Activated CD8-positive, alpha-beta T cell treated with anti-CD3 and anti-CD28 coated beads, Interleukin-2, amount 10 ng/mL, durations not matched to agents 7 days and 5 days (primary cell): ENCODE results near the gene DNAJC12. TPM values are rescaled to one million over a fixed set of nuclear protein-coding genes. Genes with fewer than 3 reads are reported as not detected.
A peak's percentile ranks its signal among the peaks of the same experiment; 100 is the strongest.

ENCODE experiments used
- ATAC-seq: fragments of 150-1000 bp; cut with Tn5 transposase; one replicate; pipeline ENCODE4 v1.10.0; 2021; ENCODE audit warnings: moderate library complexity
- CTCF ChIA-PET: fragments of 350-600 bp; sonication (Branson Sonifier 250); formaldehyde crosslinking; loops from one replicate; lab custom pipeline; 2021; ENCODE audit warnings: antibody characterized with exemption; lab: Charles Lee
- POLR2A ChIA-PET: fragments of 350-600 bp; sonication (Branson Sonifier 250); formaldehyde crosslinking; loops from one replicate; lab custom pipeline; 2021; ENCODE audit warnings: antibody characterized with exemption; lab: Charles Lee
- DNase-seq: peaks from one replicate; pipeline ENCODE4 v3.0.0-alpha.2; 2020
- H3K27ac Mint-ChIP-seq: one replicate; pipeline ENCODE4 v1.8.0; 2021; ENCODE audit warnings: mild to moderate bottlenecking, mixed read lengths
- H3K27me3 Mint-ChIP-seq: one replicate; pipeline ENCODE4 v1.8.0; 2021; ENCODE audit warnings: low read depth, mixed read lengths
- H3K36me3 Mint-ChIP-seq: one replicate; pipeline ENCODE4 v1.8.0; 2021; ENCODE audit warnings: low read depth, mixed read lengths
- H3K4me1 Mint-ChIP-seq: one replicate; pipeline ENCODE4 v1.8.0; 2021; ENCODE audit warnings: low read depth, mixed read lengths
- H3K4me3 Mint-ChIP-seq: one replicate; pipeline ENCODE4 v1.8.0; 2021; ENCODE audit warnings: mild to moderate bottlenecking, mixed read lengths
- H3K9me3 Mint-ChIP-seq: one replicate; pipeline ENCODE4 v1.8.0; 2022; ENCODE audit warnings: mixed read lengths; ENCODE audit not compliant: insufficient read depth
- total RNA-seq, 2 experiments: library from RNA; stranded (reverse); gene quantifications; one replicate each; pipeline ENCODE4 v1.2.3, GENCODE V29; 2021

The DNAJC12 gene
- total RNA-seq, 2 experiments from 2014 or later: 2.6 to 3.0 TPM

- POLR2A ChIA-PET: no interaction called here
- H3K4me1 Mint-ChIP-seq: no peaks in the 10 kb centered on the region
- CTCF ChIA-PET: interaction anchor here (1.3 to 2.2 kb wide), 2 partner anchors 10 to 54 kb away, joined by 3 to 11 read pairs; no protein-coding TSS in a partner anchor
- no peak overlapping the region for H3K27ac Mint-ChIP-seq
- DNase-seq: no peak
- H3K4me3 Mint-ChIP-seq: no peak overlapping the region
- no peaks in the 10 kb centered on the region for H3K9me3 Mint-ChIP-seq
- ATAC-seq: no peak
- no peaks in the 10 kb centered on the region for H3K27me3 Mint-ChIP-seq
- no peaks in the 10 kb centered on the region for H3K36me3 Mint-ChIP-seq
Observed at GRCh38 chr10:67864607-67865371, 26.8 kb upstream of the DNAJC12 start.

- H3K9me3 Mint-ChIP-seq: no peaks in the 10 kb centered on the region
- no peaks in the 10 kb centered on the region for H3K36me3 Mint-ChIP-seq
- CTCF ChIA-PET: no interaction called here
- no peak for ATAC-seq
- no peaks in the 10 kb centered on the region for H3K4me1 Mint-ChIP-seq
- POLR2A ChIA-PET: no interaction called here
- no peak overlapping the region for H3K27ac Mint-ChIP-seq
- no peaks in the 10 kb centered on the region for H3K27me3 Mint-ChIP-seq
- no peak for DNase-seq
- H3K4me3 Mint-ChIP-seq: no peak overlapping the region
Observed at GRCh38 chr10:67863094-67863493, 25.1 kb upstream of the DNAJC12 start.

- CTCF ChIA-PET: interaction anchor here (1.0 to 1.2 kb wide), 3 partner anchors 11 to 295 kb away, joined by 3 to 4 read pairs (median 3); no protein-coding TSS in a partner anchor
- Mint-ChIP-seq H3K36me3 (no peaks in the 10 kb centered on the region), H3K4me1 (no peaks in the 10 kb centered on the region), H3K4me3 (no peak overlapping the region), H3K9me3 (no peaks in the 10 kb centered on the region), H3K27me3 (no peaks in the 10 kb centered on the region), H3K27ac (no peak overlapping the region)
- POLR2A ChIA-PET: interaction anchor here (0.8 kb wide), 1 partner anchor 13 kb away, joined by 3 read pairs; no protein-coding TSS in a partner anchor
- ATAC-seq (no peak), DNase-seq (no peak)
Observed at GRCh38 chr10:67861750-67862432, 23.9 kb upstream of the DNAJC12 start.

- ATAC-seq (no peak), DNase-seq (no peak)
- H3K27ac Mint-ChIP-seq: no peak overlapping the region
- H3K4me1 Mint-ChIP-seq: peaks cover 5% of the 10 kb centered on the region
- CTCF ChIA-PET: interaction anchor here (0.6 to 1.6 kb wide), 2 partner anchors 11 to 297 kb away, joined by 3 to 5 read pairs; no protein-coding TSS in a partner anchor
- no peaks in the 10 kb centered on the region for H3K36me3 Mint-ChIP-seq
- no peak overlapping the region for H3K4me3 Mint-ChIP-seq
- no peaks in the 10 kb centered on the region for H3K9me3 Mint-ChIP-seq
- H3K27me3 Mint-ChIP-seq: no peaks in the 10 kb centered on the region
- POLR2A ChIA-PET: interaction anchor here (0.6 kb wide), 1 partner anchor 622 kb away, joined by 3 read pairs; no protein-coding TSS in a partner anchor
Observed at GRCh38 chr10:67858971-67859370, 21.0 kb upstream of the DNAJC12 start.

GRCh38 chr10:67853512-67853911, 15.5 kb upstream of the DNAJC12 start:
- CTCF ChIA-PET: interaction anchor here (7.2 to 8.3 kb wide), 2 partner anchors 64 to 302 kb away, joined by 110 to 132 read pairs; no protein-coding TSS in a partner anchor
- Mint-ChIP-seq H3K27ac (no peak overlapping the region), H3K36me3 (peaks cover 4% of the 10 kb centered on the region), H3K27me3 (no peaks in the 10 kb centered on the region), H3K9me3 (no peaks in the 10 kb centered on the region), H3K4me3 (no peak overlapping the region), H3K4me1 (peaks cover 18% of the 10 kb centered on the region)
- ATAC-seq (no peak), DNase-seq (no peak)
- POLR2A ChIA-PET: no interaction called here

- Mint-ChIP-seq H3K9me3 (no peaks in the 10 kb centered on the region), H3K27ac (no peak overlapping the region), H3K4me1 (peaks cover 18% of the 10 kb centered on the region), H3K27me3 (no peaks in the 10 kb centered on the region), H3K4me3 (no peak overlapping the region), H3K36me3 (peaks cover 4% of the 10 kb centered on the region)
- DNase-seq: no peak
- no peak for ATAC-seq
- POLR2A ChIA-PET: no interaction called here
- CTCF ChIA-PET: interaction anchor here (7.2 to 8.3 kb wide), 2 partner anchors 63 to 303 kb away, joined by 110 to 132 read pairs; no protein-coding TSS in a partner anchor
Observed at GRCh38 chr10:67852761-67853160, 14.8 kb upstream of the DNAJC12 start.

GRCh38 chr10:67851186-67851585, 13.2 kb upstream of the DNAJC12 start:
- no peaks in the 10 kb centered on the region for H3K27me3 Mint-ChIP-seq
- H3K4me1 Mint-ChIP-seq: peaks cover 18% of the 10 kb centered on the region
- CTCF ChIA-PET: interaction anchor here (0.7 to 8.3 kb wide), 4 partner anchors 61 to 450 kb away, joined by 3 to 132 read pairs (median 56); no protein-coding TSS in a partner anchor
- ATAC-seq: no peak
- H3K4me3 Mint-ChIP-seq: peak overlapping the region; percentile 2
- no peaks in the 10 kb centered on the region for H3K9me3 Mint-ChIP-seq
- DNase-seq: no peak
- peaks cover 4% of the 10 kb centered on the region for H3K36me3 Mint-ChIP-seq
- H3K27ac Mint-ChIP-seq: no peak overlapping the region
- POLR2A ChIA-PET: interaction anchor here (0.6 kb wide), 1 partner anchor 864 kb away, joined by 3 read pairs; no protein-coding TSS in a partner anchor

GRCh38 chr10:67849331-67850011, 11.5 kb upstream of the DNAJC12 start:
- ChIA-PET POLR2A (interaction anchor here (0.6 to 1.4 kb wide), 11 partner anchors 11 to 482 kb away, joined by 3 to 12 read pairs (median 3); partner anchors contain the start of genes DNAJC12 and HNRNPH3), CTCF (interaction anchor here (0.7 to 8.3 kb wide), 5 partner anchors 60 to 481 kb away, joined by 3 to 110 read pairs (median 6); no protein-coding TSS in a partner anchor)
- peak; percentile 96 for DNase-seq

GRCh38 chr10:67843284-67843683, 5.3 kb upstream of the DNAJC12 start:
- no peak for DNase-seq
- ChIA-PET CTCF (interaction anchor here (2.5 kb wide), 1 partner anchor 55 kb away, joined by 16 read pairs; no protein-coding TSS in a partner anchor), POLR2A (no interaction called here)
- Mint-ChIP-seq H3K4me1 (no peaks in the 10 kb centered on the region), H3K36me3 (no peaks in the 10 kb centered on the region), H3K4me3 (no peak overlapping the region), H3K27me3 (no peaks in the 10 kb centered on the region), H3K27ac (no peak overlapping the region), H3K9me3 (peaks cover 5% of the 10 kb centered on the region)
- ATAC-seq: no peak

More at GRCh38 chr10:67849331-67850011, 11.5 kb upstream of the DNAJC12 start:
- peak overlapping the region; percentile 92 for H3K4me3 Mint-ChIP-seq
- peaks cover 13% of the 10 kb centered on the region for H3K4me1 Mint-ChIP-seq
- peak; percentile 100 for ATAC-seq
- peaks cover 4% of the 10 kb centered on the region for H3K36me3 Mint-ChIP-seq
- peak overlapping the region; percentile 98 for H3K27ac Mint-ChIP-seq
- no peaks in the 10 kb centered on the region for H3K9me3 Mint-ChIP-seq
- no peaks in the 10 kb centered on the region for H3K27me3 Mint-ChIP-seq

GRCh38 chr10:67841737-67842136, 3.7 kb upstream of the DNAJC12 start:
- ATAC-seq (no peak), DNase-seq (no peak)
- H3K4me1 Mint-ChIP-seq: peaks cover 7% of the 10 kb centered on the region
- ChIA-PET CTCF (no interaction called here), POLR2A (no interaction called here)
- peaks cover 5% of the 10 kb centered on the region for H3K9me3 Mint-ChIP-seq
- no peak overlapping the region for H3K27ac Mint-ChIP-seq
- H3K4me3 Mint-ChIP-seq: no peak overlapping the region
- no peaks in the 10 kb centered on the region for H3K27me3 Mint-ChIP-seq
- H3K36me3 Mint-ChIP-seq: no peaks in the 10 kb centered on the region

- ChIA-PET POLR2A (no interaction called here), CTCF (no interaction called here)
- peaks cover 12% of the 10 kb centered on the region for H3K4me1 Mint-ChIP-seq
Observed at GRCh38 chr10:67839951-67840350, 2.0 kb upstream of the DNAJC12 start.

More at GRCh38 chr10:67839951-67840350, 2.0 kb upstream of the DNAJC12 start:
- ATAC-seq (no peak), DNase-seq (no peak)
- Mint-ChIP-seq H3K27me3 (no peaks in the 10 kb centered on the region), H3K27ac (no peak overlapping the region), H3K9me3 (peaks cover 5% of the 10 kb centered on the region), H3K4me3 (no peak overlapping the region), H3K36me3 (no peaks in the 10 kb centered on the region)
